HG03378 (cell line): ENCODE results near the gene CDK1.

ENCODE experiments used
- ATAC-seq: cut with Tn5 transposase; IDR thresholded peaks from one replicate; pipeline ENCODE4 v1.9.1; 2021; ENCODE audit warnings: mild to moderate bottlenecking, moderate library complexity; ENCODE audit not compliant: unreplicated experiment

The CDK1 gene

DNA sequence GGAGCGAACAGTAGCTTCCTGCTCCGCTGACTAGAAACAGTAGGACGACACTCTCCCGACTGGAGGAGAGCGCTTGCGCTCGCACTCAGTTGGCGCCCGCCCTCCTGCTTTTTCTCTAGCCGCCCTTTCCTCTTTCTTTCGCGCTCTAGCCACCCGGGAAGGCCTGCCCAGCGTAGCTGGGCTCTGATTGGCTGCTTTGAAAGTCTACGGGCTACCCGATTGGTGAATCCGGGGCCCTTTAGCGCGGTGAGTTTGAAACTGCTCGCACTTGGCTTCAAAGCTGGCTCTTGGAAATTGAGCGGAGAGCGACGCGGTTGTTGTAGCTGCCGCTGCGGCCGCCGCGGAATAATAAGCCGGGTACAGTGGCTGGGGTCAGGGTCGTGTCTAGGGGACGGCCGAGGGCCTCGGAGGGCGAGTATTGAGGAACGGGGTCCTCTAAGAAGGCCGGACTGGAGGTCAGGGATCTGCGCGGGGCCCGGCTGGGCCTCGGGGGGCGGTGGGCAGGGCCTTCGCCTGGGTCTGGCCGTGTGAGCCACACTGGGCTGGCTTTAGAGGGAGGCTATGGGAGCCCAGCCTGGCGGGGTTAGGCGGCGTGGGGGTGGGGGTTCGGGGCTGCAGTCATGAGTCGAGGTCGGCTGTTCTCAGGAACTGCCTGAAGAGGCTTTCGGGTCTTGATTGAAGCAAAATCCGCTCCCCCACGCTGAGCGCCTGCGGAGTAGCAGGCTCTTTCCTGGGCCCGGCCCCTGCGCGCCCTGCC is at the start of gene CDK1:
TSS of gene CDK1 (plus strand) at position 265 of the 757 bp plus-strand sequence. CDS start 1,688 bp downstream, outside the sequence.
- peak; percentile 97 for ATAC-seq

DNA sequence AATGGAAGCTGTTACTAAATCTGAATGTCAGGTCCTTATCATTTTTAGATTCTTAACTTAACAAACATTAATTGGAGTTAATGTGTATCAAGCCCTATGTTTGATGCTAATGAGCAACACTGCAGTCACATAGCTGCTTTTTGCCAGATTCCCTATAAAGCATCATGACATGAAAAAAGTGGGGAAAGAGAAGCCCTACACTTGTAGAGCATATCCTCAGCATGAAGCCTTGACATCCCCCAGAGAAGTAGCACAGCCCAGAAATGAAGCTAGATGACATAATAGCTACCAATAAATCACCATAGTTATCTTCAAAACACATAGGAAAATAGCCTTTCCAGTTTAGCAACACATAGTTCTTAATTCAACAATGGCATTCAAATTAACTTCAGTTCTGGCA is 49.2 kb upstream of the CDK1 start:
- ATAC-seq = no peak

DNA sequence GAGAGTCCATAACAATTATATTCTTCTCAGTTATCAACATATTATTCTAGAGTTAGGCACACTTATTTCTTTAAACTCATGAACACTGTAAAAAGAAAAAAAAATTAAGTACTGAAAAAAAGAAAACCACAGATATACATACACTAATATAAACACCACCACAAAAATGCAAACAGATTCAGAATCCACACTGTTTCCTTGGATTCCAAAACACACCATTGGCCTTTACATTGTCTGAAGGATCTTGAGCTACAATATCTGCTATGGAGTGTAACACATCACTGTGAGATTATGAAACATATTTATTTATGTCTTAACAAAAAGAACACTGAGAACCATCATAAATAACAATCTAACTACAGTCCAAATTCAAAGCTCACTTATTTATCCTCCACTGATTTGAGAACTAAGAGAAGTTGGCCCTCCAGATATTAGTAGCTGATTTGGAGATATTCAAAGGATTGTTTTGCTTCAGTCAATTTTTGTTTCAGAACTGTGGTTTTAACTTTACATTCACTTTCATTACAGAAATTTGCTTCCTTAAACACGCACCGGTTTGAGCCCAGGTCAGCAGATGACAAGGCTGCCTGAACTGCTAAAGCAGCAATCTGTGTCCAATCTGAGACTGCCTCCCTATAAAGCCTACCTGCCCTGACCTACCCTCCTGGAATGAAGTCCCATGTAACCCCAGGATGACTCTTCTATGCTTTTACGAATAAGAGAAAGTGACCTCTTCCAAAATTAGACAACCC is 47.0 kb upstream of the CDK1 start:
- peak; percentile 92 for ATAC-seq

DNA sequence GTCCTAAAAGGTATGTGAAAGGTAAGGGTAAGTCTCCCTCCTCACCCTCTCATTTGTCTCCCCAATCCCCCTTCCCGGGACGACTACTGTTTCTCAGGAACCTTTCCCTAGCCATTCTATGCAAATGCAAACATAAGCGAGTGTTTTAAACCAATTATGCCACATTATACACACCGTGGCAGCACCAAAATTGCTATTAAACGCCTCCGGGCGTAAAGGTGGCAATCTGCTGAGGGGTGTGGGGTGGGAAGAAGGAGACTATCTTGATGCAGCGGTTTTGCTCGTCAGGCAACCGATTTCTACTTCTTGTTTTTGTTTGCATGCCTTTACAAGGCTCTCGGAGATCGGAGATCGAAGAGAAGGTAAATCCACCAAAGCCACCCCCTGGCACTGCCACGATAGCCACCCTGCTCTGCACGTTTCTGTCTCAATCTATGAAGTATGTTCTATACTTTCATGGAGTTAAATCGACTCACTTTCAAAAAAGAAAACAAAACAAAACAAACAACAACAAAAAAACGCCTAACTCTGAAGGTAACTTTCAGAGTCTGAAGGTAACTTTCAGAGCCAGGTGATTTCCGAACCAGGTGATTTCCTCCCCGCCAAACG is 46.0 kb upstream of the CDK1 start:
- peak; percentile 28 for ATAC-seq

DNA sequence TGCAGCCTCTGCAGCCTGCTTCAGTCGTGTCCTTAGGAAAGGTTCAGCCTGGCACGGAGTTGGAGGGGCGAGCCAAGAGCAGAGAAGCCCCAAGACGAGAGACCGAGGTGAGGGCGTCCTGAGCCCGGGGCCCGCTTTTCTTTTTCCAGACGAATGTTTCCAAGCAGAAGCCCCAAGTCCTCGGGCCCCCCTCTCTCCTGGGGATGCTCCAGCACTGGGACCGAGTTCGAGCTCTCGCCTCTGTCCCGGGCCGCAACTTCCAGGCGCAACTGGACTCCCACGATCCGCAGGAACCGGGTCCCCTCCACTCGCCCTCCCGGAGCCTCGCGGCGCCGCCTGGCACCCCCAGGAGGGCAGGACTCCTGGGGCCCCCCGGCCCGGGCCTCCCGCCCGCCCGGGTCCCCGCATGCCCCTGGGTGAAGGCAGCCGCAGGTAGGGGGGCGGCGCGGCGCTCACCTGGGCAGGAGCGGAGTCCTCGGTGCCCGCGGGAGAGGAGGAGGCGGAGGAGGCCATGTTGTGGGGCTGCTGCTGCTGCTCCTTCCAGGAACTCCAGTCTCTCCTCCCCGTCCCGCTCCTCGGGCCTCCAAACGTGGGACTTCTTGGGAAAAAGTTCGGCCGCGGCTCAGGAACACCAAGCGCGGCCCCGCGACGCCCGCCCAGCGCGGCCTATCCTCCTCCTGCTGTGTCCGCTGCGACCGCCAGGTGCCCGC is 45.3 kb upstream of the CDK1 start:
- no peak for ATAC-seq

DNA sequence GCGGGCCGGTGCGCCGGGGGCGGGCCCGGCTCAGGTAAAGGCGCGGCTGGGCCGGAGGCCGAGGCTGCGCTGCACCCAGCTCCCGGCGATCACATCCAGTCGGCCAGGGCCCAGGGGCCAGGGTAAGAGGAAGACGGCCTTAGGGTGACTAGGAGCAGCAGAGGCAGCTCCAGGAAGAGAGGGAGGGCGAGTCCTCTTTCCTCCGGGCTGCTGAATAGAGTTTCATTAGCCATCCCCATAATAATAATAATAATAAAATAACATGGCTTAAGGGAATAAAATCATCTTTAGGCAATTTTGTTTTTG is 44.8 kb upstream of the CDK1 start:
- ATAC-seq = no peak

DNA sequence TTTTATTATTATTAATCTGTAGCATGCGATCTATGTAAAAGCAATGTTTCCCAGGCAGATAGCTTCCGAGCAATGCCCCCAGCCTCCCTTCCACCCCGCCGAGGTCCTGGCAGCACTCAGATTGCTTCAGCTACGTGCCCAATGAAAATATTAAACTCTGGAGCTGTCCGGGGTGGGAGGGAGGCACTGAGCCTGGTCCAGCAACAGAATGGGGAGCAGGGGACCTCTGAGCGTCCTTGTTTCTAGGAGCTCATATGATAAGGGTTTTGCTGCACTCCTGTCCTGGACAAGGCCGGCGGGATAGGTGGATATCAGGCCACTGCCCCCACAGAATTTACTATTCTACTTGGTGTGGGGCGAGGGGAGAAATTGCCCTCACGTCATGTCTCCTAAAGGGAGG is 44.5 kb upstream of the CDK1 start:
- ATAC-seq = no peak

DNA sequence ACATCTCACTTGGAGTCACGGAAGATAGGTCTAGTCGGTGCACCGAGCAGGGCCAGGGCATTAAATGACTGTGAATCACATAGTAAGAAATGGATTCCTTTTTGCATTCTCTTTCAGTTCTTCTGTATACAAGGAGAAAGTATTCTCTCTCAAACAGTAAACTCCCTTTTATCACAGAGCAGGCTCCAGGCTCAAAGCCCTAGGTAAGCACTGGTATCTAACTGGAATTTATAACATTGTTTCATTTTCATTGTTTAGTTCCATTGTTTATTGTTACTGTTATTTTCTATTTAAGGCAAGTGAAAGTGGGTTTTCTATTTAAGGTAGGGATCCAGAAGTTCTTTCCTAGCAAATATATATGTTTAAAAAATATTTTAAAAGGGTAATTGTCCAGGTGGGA is 44.1 kb upstream of the CDK1 start:
- no peak for ATAC-seq

DNA sequence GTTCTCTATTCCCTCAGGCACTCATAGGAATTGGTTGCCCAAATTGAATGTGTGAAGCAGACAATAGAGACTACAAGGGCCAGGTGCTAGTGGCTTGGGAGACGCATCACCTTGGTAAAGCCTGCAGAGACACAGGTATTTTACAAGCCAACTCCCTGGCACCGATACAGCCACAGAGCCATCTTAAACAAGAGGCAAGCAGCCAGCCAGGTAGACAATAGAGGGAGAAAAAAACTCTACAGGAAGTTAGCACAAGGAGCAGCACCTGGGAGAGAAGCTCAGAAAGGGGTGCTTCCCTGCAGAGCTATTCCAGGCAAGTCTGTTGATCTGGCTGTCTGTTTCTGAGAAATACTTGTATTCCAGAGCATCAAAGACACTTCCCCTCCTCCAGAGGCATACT is 43.0 kb upstream of the CDK1 start:
- no peak for ATAC-seq

DNA sequence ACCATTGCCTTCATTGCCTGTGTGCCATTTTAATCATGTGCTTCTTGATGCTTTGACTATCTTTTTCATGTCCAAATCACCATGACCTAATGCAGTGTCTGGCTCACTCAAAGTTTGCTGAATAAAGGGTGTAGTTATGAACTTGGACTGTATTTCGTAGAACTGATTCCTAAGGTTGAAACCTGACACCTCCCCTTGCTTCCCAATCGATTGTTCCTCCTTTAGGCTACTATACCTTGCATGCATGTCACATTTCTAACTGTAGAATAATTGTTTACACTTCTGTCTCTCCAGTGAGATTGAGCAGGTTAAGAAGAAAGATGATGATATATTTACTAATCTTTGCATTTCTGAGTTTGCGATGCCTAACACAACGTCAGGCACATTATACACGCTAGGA is 41.0 kb upstream of the CDK1 start:
- ATAC-seq = no peak

DNA sequence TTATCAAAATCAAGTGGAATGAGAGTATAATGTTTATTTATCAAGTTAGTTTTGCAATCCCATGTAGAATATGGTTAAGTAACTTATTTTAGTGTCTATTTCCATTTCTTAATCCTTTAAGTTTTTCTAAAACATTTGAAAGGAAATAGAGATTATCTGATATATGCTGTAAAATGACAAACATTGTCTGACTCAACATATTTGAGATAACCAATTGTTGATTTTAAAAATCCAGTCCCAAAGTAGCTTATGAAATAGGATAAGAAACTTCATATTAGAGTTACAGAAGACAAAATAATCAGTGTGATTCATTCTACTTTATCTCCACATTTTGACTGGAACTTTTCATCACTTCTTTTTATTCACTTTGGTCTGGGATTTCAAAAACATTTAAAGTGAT is 38.7 kb upstream of the CDK1 start:
- ATAC-seq = no peak

DNA sequence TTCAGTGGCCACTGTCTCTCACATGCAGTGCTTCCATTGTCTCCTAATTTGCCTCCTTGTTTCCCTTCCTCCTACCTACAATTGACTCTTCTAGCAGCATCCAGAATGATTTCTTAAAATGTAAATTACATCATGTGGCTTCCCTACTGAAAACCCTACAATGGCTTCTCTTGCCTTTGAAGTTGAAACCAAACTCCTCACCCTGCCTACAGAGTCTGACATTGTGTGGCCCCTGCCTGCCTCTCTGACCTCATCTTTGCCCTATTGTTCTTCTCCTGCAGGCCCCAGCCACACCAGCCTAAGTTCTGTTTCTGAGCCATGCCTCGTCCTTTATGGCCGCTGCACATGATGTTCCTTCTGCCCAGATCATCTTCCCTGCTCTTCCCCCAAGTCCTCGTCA is 35.8 kb upstream of the CDK1 start:
- ATAC-seq = no peak

DNA sequence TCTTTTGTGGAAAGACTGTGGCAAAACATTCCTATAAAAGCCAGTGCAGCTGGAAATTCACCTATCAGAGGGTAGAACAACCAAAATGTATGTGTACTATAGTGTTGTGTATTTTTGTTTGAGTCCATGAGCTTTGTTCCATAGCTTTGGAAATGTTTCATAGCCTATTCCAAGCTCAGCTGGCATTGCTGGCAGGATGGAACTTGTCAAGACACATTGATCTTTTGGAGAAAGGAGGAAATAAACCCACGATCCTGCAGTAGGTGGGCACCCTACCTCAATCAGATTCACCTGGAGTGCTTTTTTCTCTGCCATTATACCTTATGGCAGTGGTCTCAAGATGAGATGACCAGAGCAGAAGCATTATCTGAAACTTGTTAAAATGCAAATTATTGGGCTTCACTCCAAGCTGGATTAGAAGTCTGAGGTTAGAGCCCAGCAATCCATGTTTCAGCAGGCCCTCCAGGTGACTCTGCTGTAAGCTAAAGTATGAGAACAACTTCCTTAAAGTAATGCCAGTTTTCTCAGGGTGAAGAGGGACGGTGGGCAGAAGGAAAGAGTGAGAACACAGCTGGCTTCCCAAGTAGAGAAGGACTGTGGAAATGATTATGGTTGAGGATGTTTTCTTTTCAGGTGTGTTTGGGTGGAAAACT is 30.3 kb upstream of the CDK1 start:
- ATAC-seq = no peak

DNA sequence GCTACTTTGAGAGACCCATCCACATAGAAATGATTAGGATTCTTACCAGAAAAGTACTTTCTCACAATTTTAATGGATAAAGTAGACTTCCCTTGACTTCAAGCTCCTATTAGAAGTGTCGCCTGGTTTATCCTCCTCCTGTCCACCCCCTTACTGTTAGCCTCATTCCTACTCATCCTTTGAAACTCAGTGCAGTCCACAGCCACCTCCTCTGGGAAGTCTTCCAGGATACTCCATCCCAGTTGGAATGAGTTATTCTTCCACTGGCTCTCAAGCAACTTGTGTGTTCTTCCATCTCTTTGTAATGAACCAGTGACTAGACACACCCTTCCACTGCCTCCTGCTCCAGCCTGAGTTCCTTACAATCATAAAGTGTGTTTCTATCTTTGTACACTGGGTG is 25.1 kb upstream of the CDK1 start:
- ATAC-seq = no peak

DNA sequence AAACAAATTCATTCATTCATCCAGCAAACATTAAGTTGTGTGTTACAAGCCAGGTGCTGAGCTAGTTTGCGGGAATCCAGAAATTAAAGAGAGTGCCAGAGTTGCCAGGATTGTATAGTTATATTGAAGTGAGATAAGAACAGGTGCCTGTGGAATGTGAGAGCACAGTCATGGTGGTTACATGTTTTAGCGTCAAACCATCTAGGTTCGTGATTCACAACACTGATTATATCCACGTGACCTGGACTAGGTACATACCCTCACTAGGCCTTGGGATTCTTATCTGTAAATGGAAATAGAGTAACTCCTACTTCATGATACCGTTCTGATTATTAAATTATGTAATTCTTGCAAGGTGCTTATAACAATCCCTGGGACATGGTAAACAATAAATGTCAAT is 24.5 kb upstream of the CDK1 start:
- ATAC-seq = no peak

DNA sequence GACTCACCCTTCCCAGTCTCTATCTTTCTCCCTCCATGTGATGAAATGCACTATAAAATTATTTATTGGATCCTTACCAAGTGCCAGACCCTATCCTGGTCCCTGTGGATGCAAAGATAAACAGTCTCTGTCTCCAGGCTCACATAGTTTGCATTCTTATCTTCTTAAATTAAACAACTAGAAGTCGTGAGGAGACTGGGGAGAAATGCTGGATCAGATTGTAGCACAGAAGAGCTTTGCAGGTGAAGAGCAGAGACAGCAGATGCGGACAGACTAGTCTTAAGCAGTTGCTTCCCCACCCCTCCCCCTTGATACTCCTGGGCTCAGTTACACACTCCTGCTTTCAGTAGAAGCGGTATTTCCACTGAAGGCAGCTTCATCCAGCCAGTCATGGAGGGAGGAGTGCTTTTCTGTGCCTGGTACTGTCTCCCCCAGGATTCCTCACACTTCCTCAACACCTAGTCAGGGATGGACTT is 20.8 kb upstream of the CDK1 start:
- no peak for ATAC-seq

DNA sequence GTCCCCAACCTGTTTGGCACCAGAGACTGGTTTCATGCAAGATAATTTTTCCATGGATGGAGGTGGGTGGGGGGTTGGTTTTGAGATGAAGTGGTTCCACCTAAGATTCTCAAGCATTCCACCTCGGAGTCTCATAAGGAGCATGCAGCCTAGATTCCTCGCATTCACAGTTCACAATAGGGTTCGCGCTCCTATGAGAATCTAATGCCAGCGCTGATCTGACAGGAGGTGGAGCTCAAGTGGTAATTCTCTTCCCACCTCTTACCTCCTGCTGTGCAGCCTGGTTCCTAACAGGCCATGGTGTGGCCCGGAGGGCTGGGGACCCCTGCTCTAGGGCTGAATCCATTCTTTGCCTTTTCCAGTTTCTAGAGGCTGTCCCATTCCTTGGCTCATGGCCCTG is 19.1 kb upstream of the CDK1 start:
- no peak for ATAC-seq

DNA sequence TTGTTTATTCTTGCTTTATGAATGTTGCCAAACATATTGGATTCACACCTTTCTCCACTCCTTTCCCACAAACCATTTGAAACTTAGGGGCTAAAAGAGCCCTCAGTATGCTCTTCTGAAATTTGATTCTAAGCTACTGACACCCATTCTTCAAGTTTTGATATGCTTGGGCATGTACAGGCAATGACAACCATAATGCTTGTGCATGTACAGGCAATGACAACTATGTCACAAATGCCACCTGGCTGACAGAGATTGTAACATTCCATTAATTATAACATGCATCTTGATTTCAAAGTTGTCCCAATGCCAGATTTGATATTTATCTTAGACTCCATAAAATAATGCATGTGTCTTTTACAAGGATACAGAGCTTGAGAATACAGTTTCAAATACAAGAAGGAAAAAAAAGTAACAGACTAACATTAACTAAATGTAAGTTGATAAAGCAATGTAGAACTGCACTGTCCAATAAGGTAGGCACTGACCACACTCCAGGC is 17.5 kb upstream of the CDK1 start:
- no peak for ATAC-seq

DNA sequence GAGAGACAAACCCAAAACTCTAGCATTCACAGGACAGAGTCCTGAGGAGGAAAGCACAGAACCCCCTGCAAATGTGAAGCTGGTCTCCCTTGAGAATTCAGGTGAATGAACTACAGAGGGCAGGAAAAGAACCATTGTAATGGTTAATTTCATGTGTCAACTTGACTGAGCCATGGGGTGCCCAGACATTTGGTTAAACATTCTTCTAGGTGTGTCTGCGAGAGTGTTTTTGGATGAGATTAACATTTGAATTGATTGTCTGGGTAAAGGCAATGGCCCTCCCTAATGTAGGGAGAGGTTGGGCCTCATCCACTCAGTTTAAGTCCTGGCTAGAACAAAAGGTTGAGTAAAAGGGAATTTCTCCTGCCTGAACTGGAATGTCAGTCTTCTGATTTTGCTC is 15.7 kb upstream of the CDK1 start:
- no peak for ATAC-seq

DNA sequence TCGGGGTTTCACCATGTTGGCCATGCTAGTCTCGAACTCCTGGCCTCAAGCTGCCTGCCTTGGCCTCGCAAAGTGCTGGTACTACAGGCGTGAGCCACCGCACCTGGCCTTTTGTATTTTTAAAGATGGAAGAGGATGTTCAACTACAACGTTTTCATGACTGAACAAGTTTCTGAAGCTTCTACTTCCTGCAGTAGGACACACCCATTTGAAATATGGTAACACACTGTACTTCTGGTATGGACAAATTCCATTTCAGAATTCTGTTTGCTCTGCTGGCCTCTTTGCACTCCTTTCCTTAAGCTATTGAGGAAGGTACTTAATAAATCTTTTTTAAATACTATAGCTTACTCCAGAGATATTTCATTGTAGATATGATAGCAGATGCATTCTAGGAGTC is 10.9 kb upstream of the CDK1 start:
- no peak for ATAC-seq

DNA sequence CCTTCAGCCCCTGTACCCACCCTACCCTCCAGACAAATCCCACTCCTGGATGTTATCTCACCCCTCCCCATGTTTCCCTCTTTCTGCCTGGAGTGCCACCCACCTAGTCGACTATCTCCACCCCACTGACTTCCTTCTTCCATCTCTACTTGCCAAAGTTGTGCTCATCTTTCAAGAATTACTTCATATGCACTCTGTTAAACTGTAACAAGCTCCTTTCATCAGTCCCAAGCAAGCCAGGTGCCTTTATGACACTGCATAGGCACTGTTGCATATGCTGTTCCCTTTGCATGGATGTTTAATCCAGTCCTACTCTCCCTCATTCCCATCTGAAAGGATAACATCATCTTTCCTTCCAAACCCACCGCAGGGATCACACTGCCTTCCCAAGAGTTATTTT is 8.9 kb upstream of the CDK1 start:
- ATAC-seq = no peak
